Testis (tissue), 3 donors: ENCODE measurements around the gene CNTN5. TPM values are rescaled to one million over a fixed set of nuclear protein-coding genes. Genes with fewer than 3 reads are reported as not detected.

Source experiments
- DNase-seq: peaks from one replicate; pipeline ENCODE4 v3.0.0-alpha.2; 2019
- H3K27ac ChIP-seq, 2 donors: fragments of 200-600 bp; sonication (generic); one replicate each; pipeline ENCODE4 v1.5.1; 2019
- H3K27me3 ChIP-seq: fragments of 200-600 bp; sonication (generic); one replicate; pipeline ENCODE4 v1.5.1; 2019
- H3K36me3 ChIP-seq: fragments of 200-600 bp; sonication (generic); one replicate; pipeline ENCODE4 v1.5.1; 2017; ENCODE audit warnings: low read depth; ENCODE audit errors: missing control alignments
- H3K4me1 ChIP-seq: fragments of 200-600 bp; sonication (generic); one replicate; pipeline ENCODE4 v1.5.1; 2019
- H3K4me3 ChIP-seq, 2 donors: fragments of 200-600 bp; sonication (generic); one replicate each; pipeline ENCODE4 v1.5.1; 2017 to 2019
- H3K9me3 ChIP-seq: fragments of 200-600 bp; sonication (generic); one replicate; pipeline ENCODE4 v1.5.1; 2017
- POLR2A ChIP-seq: fragments of 450-650 bp; IDR thresholded peaks from one replicate; pipeline ENCODE4 v1.6.1; 2017; ENCODE audit warnings: antibody characterized with exemption, mild to moderate bottlenecking, moderate library complexity
- WGBS, 2 donors: methylation state at CpG; one replicate each; pipeline ENCODE4 v1.1.5; 2018; 5-methylcytosine and 5-hydroxymethylcytosine counted together
- intact Hi-C: fragments of 100-400 bp; cut with DNase I; formaldehyde crosslinking; loops from one replicate; pipeline ENCODE4 v1.15.1; 2023; ENCODE audit warnings: low total_unique reads
- polyA plus RNA-seq: library from polyadenylated mRNA; stranded (reverse); fragments of 350-450 nt; fragmentation: Illumina TruSeq; extraction: RNeasy Lipid Tissue Mini Kit (QIAGEN cat#74804); gene quantifications from one replicate; pipeline ENCODE4 v1.2.3, GENCODE V29; 2014; ENCODE audit warnings: low read depth, low replicate concordance; ENCODE audit not compliant: insufficient read depth
- total RNA-seq, 2 donors: library from RNA; depleted of rRNA; stranded (reverse); fragments of >200 nt; gene quantifications; one replicate each; pipeline ENCODE4 v1.2.3, GENCODE V29; 2016
- TF ChIP-seq, protein P1 (sequence below), 3 experiments: fragments of 450-650 bp in 2 of 3; fragments of 200-600 bp in 1 of 3; sonication (generic) in 1 of 3; IDR thresholded peaks; one replicate each; pipeline ENCODE4 v1.5.1; 2016 to 2019; ENCODE audit warnings: antibody characterized with exemption in 3 of 3, mild to moderate bottlenecking in 2 of 3, moderate library complexity in 1 of 3

CNTN5 gene
- total and polyA plus RNA-seq, 3 donors from 2014 or later: 0.55 to 0.99 (median 0.78) TPM

GRCh38 chr11:99934008-99934407 is 913.3 kb downstream of the CNTN5 start:
- H3K36me3 ChIP-seq: no peaks in the 10 kb centered on the region
- no peak for DNase-seq
- H3K27me3 ChIP-seq: no peaks in the 10 kb centered on the region
- H3K9me3 ChIP-seq: no peaks in the 10 kb centered on the region
- H3K27ac ChIP-seq: no peak overlapping the region
- intact Hi-C loops: no loop called here
- H3K4me3 ChIP-seq: no peak overlapping the region
- no peaks in the 10 kb centered on the region for H3K4me1 ChIP-seq
- TF ChIP-seq, protein P1, sequence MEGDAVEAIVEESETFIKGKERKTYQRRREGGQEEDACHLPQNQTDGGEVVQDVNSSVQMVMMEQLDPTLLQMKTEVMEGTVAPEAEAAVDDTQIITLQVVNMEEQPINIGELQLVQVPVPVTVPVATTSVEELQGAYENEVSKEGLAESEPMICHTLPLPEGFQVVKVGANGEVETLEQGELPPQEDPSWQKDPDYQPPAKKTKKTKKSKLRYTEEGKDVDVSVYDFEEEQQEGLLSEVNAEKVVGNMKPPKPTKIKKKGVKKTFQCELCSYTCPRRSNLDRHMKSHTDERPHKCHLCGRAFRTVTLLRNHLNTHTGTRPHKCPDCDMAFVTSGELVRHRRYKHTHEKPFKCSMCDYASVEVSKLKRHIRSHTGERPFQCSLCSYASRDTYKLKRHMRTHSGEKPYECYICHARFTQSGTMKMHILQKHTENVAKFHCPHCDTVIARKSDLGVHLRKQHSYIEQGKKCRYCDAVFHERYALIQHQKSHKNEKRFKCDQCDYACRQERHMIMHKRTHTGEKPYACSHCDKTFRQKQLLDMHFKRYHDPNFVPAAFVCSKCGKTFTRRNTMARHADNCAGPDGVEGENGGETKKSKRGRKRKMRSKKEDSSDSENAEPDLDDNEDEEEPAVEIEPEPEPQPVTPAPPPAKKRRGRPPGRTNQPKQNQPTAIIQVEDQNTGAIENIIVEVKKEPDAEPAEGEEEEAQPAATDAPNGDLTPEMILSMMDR (IDR thresholded peaks at IDR 0.05): no peak
- TF ChIP-seq POLR2A: no peak

- intact Hi-C loops: no loop called here
- DNase-seq: no peak
Observed at GRCh38 chr11:99937330-99937729, 916.6 kb downstream of the CNTN5 start.

GRCh38 chr11:99952816-99953215 is 932.1 kb downstream of the CNTN5 start:
- intact Hi-C loops: no loop called here
- 73 to 92% methylated on average over 1 of the region's 1 CpG for WGBS, 2 donors
- H3K4me3 ChIP-seq: no peak overlapping the region

More at GRCh38 chr11:99937330-99937729, 916.6 kb downstream of the CNTN5 start:
- H3K4me3 ChIP-seq: no peak overlapping the region
- 69 to 87% methylated on average over 9 of the region's 9 CpGs for WGBS, 2 donors
- H3K27me3 ChIP-seq: no peaks in the 10 kb centered on the region
- H3K36me3 ChIP-seq: no peaks in the 10 kb centered on the region
- H3K9me3 ChIP-seq: no peaks in the 10 kb centered on the region
- TF ChIP-seq POLR2A: no peak
- TF ChIP-seq, protein P1 (IDR thresholded peaks at IDR 0.05): no peak
- H3K4me1 ChIP-seq: no peaks in the 10 kb centered on the region
- no peak overlapping the region for H3K27ac ChIP-seq

GRCh38 chr11:99960536-99960935 is 939.8 kb downstream of the CNTN5 start:
- no peaks in the 10 kb centered on the region for H3K36me3 ChIP-seq
- TF ChIP-seq, protein P1 (IDR thresholded peaks at IDR 0.05): no peak
- no peak for TF ChIP-seq POLR2A
- no peak overlapping the region for H3K4me3 ChIP-seq
- no peak for DNase-seq
- no peaks in the 10 kb centered on the region for H3K27me3 ChIP-seq
- no peak overlapping the region for H3K27ac ChIP-seq
- 82 to 85% methylated on average over 3 of the region's 3 CpGs for WGBS, 2 donors
- intact Hi-C loops: no loop called here
- no peaks in the 10 kb centered on the region for H3K4me1 ChIP-seq
- no peaks in the 10 kb centered on the region for H3K9me3 ChIP-seq

More at GRCh38 chr11:99952816-99953215, 932.1 kb downstream of the CNTN5 start:
- TF ChIP-seq, protein P1 (IDR thresholded peaks at IDR 0.05): no peak
- TF ChIP-seq POLR2A: no peak
- no peaks in the 10 kb centered on the region for H3K27me3 ChIP-seq
- H3K9me3 ChIP-seq: no peaks in the 10 kb centered on the region
- no peak overlapping the region for H3K27ac ChIP-seq
- no peaks in the 10 kb centered on the region for H3K36me3 ChIP-seq
- DNase-seq: no peak
- no peaks in the 10 kb centered on the region for H3K4me1 ChIP-seq

DNA sequence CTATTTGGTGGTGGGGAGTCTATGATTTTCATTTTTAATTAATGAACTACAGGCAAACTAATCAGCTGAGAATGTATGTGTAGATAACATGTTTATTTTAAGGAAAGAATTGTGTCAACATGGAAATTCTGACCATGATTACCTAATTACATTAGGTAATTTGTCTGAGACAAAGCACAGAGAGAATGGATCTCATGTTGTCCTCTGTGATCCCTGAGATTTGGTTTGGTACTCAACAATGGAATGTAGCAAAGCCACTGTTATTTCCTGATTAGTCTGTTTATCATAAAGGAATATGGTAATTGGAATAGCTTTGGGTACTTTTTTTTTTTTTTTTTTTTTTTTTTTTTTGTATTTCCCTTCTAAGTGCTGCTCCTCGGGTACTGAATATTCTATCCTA is 947.6 kb downstream of the CNTN5 start:
- intact Hi-C loops: no loop called here
- no peak overlapping the region for H3K4me3 ChIP-seq
- WGBS, 2 donors: 61 to 80% methylated on average over 1 of the region's 1 CpG

More for the DNA sequence above, 947.6 kb downstream of the CNTN5 start:
- Histone ChIP-seq H3K9me3 (no peaks in the 10 kb centered on the region), H3K36me3 (no peaks in the 10 kb centered on the region), H3K27me3 (no peaks in the 10 kb centered on the region), H3K4me1 (no peaks in the 10 kb centered on the region), H3K27ac (no peak overlapping the region)
- TF ChIP-seq, protein P1 (IDR thresholded peaks at IDR 0.05): no peak
- TF ChIP-seq POLR2A: no peak
- no peak for DNase-seq
